HG03280 (cell line): ENCODE results near the gene FOXP3.

ENCODE experiments used
- ATAC-seq: cut with Tn5 transposase; IDR thresholded peaks from one replicate; pipeline ENCODE4 v1.9.1; 2021; ENCODE audit warnings: mild to moderate bottlenecking, moderate library complexity; ENCODE audit not compliant: unreplicated experiment

The FOXP3 gene

DNA sequence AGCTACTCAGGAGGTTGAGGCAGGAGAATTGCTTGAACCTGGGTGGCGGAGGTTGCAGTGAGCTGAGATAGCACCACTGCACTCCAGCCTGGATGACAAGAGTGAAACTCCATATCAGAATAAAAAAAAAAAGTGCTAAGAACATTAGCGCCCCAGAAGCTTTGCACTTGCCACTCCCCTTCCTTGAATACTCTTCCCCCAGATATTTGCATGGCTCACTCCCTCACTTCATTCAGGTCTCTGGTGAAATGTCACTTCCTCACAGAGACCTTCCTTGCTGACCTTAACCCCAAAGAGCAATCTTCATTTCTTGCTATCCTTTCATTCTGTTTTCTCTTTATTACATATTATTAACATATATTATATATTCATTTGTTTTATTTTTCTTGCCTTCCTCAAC lies 42.6 kb downstream of the FOXP3 start:
- no peak for ATAC-seq

DNA sequence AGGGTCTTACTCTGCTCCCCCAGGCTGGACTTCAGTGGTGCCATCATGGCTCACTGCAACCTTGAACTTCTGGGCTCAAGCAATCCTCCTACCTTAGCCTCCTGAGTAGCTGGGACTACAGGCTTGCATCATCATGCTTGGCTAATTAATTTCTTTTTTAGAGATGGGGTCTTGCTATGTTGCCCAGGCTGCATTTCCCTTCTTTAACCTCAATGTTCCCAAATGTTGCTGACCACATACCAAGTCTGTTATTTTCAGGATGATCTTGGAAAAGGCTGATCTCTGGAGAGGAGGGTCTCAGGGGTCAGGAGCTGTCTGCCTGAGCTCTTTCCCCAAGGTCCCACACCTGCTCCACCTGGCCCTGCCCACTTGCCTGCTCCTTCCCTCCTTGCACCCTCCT lies 44.4 kb downstream of the FOXP3 start:
- no peak for ATAC-seq

DNA sequence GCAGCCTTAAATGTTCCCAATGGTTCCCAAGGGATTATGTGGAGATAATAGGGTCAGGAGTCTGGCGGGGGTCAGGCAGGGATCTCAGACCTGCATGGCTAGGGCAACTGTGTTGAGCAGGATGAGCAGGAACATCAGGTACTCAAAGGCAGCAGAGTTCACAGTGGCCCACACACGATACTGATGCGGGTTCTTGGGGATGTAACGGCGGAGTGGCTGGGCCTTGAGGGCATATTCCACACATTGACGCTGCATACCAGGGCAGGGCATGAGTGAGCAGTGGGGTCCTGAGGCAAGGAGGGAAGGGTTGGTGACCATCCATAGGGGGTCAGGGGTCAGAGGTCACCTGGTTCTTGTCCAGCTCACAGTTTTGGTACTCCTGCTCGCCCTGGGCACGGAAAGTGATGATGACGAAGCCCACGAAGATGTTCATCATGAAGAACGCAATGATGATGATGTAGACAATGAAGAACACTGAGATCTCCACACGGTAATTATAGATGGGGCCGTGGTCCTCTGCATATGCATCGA lies 49.4 kb downstream of the FOXP3 start:
- ATAC-seq = no peak

DNA sequence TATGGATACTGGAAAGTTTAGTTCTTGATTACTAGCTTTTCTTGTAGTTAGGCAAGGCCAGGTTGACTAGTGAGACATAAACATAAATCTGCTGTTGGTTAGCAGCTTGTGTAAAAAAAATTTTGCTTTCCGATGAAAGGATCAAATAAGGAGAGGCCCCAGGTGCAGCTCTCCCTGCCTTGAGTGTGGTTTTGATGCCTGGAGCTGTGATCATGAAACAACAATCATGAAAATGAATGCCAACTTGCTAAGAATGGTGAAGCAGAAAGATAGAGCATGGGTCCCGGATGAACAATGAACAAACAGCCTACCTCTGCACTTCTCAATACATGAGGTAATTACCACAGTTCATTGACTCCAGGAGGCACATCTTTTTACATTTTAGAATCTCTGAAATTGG lies 50.1 kb downstream of the FOXP3 start:
- ATAC-seq = no peak

DNA sequence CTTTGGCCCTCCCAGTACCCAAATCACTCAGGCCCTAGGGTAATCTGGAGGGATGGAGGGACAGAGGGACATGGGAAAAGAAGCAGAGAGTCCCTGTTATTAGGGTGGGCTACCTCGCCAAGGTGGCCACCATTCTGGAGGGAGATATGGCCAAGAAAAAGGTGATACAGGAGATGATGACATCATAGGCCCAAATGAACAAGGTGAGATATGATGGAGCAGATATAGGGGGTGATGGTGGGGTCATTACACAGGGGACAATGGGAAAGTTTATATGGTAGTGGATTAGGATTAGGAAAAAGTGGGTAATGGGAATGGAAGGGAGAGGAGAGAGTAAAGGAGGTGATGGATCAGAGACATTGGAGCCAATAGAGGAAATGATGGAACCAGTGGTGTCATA lies 51.6 kb downstream of the FOXP3 start:
- ATAC-seq = no peak

DNA sequence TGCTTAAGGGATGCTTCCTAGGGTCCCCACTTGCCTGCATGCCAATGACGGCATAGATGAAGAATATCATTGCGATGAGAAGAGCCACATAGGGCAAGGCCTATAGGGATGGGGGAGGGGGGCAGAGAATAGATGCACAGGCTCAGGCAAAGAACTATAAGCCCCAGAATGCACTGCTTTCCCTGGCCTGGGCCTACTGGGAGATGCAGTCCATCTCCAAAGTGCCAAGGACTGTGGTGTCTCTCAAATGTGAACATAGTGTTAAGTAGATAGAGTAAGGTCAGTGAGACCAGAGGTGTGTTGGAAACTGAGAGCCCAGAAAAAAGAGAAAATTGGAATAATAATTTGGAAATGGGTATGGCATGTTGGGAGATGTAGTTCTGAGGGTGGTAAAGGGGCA lies 52.3 kb downstream of the FOXP3 start:
- ATAC-seq = no peak

DNA sequence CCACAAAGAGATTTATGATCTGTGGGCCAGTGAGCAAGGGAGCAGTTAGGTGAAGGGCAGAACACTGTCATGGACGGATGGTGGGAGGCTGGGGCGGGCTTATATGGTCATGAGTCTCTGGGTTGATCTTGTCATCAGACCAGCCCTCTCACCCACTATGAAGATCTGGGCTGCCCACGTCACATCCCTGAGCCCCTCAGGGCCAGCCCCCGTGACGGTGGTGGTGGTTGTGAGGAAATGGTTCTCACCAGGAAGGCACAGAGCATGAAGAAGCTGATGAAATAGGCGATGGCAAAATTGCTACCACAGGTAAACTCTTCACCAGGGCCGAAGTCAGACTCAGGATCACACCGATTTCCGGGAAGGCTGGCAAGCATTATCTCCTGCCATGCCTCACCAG lies 53.4 kb downstream of the FOXP3 start:
- no peak for ATAC-seq

DNA sequence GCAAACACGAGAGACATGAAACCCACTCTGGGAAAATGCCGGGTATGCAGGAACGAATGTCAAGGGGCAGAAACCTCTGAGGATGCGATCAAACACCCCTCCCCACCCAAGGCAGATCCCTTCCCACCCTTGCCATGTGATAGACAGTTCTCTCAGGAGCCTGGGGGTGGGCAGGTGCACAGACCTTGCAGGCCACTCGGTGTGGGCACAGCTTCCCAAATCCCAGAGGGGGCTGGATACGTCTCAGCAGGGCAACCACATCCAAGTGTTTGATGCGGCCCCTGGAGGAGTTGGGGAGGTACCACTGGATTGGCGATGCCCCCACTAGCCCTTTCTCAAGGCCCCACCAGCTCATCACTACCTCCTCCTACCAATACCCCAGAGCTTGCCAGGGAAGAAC lies 54.1 kb downstream of the FOXP3 start:
- no peak for ATAC-seq

DNA sequence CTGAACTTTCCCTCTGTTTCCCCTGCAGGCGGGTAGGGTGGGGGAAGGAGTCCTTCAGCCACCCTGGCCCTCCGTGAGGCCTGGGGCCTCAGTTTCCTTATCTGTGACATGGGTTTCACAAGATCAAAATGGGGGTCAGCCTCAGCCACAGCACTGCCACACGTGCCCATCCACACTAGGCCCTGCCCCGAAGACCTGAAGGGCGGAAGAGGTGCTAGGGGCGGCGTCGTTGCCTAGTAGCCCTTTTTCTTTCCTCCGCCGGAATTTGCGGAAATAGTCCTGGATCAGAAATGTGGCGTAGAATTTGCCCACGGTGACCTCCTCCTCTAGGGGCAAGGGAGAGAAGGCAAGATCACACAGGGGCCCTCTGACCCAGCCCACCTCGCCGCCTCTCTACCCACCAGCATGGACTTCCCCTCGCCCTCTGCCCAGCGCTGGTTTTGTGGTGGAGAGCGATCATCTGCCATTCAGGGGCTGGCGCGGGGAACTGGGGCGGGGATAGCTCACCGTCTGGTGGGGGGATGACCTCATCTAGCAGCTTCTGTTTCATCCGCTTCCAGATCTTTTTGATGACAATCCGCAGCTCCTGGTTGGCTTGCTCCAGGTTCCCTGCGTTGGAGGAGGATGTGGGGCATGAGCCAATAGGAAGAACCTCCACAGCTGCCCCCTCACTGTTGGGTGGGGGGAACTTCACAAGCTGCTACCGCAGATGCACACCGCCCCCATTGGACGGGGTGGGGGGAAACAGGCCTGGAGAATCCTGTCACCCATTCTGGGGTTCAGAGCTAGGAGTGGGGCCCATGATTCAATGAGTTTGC lies 54.9 kb downstream of the FOXP3 start:
- no peak for ATAC-seq

DNA sequence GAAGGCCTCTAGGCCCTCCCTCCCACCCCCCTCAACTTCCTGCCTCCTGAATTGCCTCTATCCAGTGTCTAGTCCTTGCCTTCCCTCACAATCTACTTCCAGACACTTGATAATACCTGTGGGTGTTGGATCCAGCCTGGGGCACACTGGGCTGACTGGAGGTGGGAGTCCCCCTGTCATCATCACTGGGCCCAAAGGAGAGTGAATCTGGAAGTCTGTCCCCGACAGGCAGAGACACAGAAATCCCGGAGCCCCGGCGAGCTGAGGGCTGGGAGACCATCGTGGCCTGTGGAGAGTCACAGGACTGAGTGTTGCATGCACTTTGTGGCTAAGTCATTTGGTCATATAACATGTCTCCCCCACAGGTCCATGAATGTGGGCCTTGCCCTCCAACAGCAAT lies 56.1 kb downstream of the FOXP3 start:
- ATAC-seq = no peak

DNA sequence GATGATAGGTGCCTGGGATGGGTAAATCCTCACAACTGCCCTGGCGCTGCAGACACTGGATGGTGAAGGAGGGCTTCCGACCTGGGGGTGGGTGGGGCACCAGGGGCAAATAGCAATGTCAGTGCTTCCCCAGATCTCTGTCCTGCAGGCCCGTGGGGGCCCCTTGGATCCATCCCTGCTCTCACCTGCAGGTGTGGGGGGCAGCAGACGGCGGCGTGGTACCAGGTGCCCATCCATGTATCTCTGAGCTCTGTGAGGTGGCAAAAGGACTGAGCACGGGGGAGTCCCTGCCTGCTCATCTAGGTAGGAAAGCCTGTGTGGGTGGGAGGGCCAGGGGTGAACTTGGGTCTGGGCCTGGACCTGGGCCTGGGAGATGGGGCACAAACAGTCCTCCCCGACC lies 58.0 kb downstream of the FOXP3 start:
- ATAC-seq = no peak

DNA sequence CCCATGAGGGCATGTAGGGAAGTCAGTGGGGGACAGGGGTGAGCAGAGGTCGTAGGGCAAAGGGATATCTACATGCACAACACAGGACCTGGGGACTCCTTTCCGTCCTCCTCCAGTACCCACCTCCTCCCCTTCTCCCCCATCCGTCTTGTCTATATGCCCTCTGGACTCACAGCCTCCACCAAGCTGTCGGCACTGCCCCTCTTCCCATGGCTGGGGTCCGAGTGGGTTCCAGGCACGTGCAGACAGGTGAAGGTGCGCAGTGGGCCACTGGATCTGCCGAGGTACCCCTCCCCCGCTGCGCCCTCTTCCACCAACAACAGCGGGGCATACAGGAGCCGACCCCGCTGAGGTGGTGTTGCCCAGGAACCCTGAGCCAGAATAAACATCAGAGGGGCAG lies 59.1 kb downstream of the FOXP3 start:
- ATAC-seq = no peak

DNA sequence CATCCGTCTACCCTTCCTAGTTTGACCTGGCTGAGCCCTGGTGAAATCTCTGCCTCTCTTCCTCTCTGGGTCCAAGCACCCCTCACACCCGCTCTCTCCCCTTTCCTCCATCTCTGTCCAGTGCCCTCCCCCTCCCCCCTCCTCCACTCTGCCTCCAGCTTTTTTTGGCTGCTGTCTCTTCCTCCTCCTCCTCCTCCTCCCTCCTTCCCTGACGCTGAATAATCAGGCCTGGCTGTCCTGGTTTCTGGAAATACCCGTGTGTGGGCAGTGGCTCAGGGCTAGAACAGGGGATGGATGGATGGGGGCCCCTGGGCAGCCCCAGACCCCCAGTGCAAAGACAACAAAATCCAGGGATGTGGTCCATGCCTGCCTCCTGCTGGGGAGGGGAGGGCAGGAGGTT lies 59.8 kb downstream of the FOXP3 start:
- no peak for ATAC-seq

DNA sequence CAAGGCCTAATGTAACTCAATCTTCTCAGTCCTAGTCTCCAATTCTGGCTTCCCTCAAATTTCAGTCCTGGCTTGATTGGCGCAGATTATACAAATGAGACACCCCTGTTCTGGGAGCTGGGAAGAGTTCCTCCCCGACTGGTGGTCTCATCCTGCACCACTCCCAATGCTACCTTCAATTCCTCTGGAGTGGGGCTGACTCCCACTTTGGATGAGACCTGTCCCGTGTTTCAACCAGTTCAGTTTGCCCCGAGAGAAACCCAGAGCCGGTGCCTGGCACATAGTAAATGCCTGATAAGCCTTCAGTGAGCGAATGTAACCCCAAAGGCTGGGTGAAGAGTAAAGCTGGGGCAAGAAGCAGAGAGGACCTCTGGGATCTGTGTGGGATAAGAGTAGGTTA lies 60.5 kb downstream of the FOXP3 start:
- ATAC-seq = no peak

DNA sequence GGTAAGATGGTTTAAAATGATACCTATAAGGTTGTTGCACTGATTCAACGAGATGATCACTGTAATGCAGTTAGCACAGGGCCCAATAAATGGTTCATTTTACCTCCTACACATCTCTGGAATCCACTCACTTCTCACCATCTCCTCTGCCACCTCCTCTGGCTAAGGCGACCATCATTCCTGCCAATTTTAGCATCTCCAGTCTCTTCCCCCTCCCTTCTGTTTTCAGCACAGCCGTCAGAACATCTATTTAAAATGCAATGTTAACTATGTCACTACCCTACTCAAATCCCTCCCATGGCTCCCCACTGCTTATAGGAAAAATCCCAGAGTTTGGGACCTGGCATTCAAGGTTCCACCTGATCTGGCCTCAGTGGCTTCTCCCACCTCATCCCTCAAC lies 61.0 kb downstream of the FOXP3 start:
- ATAC-seq = no peak

DNA sequence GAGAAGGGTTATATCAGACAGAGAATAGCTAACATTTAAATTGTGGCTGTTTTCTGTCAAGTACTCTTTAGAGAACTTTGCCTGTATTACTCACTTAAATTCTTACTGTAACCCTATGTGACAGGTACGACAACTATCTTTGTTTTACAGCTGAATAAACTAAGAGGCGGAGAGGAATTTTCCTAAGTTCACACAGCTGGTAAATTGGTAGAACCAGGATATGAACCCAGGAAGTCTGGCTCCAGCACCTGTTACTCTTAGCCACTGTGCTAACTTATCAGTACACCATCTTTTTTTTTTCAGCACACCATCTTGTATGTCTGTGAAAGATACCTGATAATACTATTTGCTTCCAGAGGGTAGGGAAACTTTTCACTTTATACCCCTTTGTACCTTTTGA lies 62.5 kb downstream of the FOXP3 start:
- ATAC-seq = no peak
